Stimulated activated memory B cell treated with anti-CD40 and anti-IgM and Interleukin-4, amounts not matched to agents 10 μg/mL and 1 μg/mL and 100 μg/mL, for 72 hours (primary cell): ENCODE results near the gene HOXA11.

Source experiments
- ATAC-seq: fragments of 150-1000 bp; cut with Tn5 transposase; 2 replicates; pipeline ENCODE4 v1.10.0; 2021
- H3K27ac Mint-ChIP-seq: one replicate; pipeline ENCODE4 v1.8.0; 2022; ENCODE audit warnings: mild to moderate bottlenecking, mixed read lengths
- H3K27me3 Mint-ChIP-seq: one replicate; pipeline ENCODE4 v1.8.0; 2022; ENCODE audit warnings: mixed read lengths
- H3K36me3 Mint-ChIP-seq: one replicate; pipeline ENCODE4 v1.8.0; 2022; ENCODE audit warnings: mixed read lengths
- H3K4me1 Mint-ChIP-seq: one replicate; pipeline ENCODE4 v1.8.0; 2022; ENCODE audit warnings: mixed read lengths
- H3K4me3 Mint-ChIP-seq: one replicate; pipeline ENCODE4 v1.8.0; 2022; ENCODE audit warnings: mild to moderate bottlenecking, moderate library complexity, mixed read lengths
- H3K9me3 Mint-ChIP-seq: one replicate; pipeline ENCODE4 v1.8.0; 2022; ENCODE audit warnings: mixed read lengths

The HOXA11 gene

DNA sequence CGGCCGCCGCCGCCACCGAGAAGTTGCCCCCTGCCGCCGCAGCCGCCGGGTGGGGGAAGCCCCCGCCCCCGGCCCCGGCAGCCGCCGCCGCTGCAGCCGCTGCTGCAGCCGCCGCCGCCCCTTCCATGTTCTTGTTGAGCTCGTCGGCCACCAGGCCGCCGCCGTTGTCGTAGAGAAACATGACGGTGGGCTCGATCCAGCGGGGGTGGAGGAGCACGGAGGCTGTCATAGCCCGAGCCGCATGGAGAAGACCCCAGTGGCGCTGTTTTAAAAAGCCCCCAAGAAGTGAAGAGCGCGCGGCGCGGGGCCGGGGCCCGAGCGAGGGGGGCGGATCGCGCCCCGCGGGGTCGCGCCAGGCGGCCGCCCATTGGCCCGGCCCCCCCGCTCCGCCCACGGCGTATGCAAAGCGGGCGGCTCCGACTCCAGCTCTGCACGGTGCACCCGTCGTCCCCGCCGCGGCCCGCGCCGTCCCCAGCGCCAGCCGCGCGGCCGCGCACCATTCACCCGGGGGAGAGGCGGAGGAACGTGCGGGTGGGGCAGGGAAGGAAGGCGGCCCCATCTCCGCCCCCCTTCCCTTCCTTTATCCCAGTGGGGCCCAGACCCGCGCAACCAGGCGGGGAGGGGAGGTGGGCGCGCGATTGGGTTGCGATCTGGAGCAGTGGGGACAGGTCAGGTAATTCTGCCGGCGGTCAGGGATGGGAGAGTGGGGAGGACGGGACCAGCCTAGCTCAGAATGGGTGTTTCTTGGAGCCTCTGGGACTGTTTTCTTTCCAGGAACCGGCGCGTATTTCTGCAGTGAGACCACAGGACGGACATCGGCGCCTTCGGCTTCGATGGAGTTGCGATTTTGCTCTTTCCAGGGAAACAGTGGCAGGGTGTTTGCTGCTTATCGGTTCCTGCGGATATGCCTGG lies 15.1 kb upstream of the HOXA11 start, which contains the start of gene HOXA13:
Gene HOXA13 (minus strand): TSS at position 243 of the 912 bp plus-strand sequence. CDS start 14 bp downstream, at position 229.
- Mint-ChIP-seq H3K4me3 (peak within 1 kb of the TSS; percentile 83), H3K27ac (no peak within 1 kb of the TSS), H3K4me1 (peaks cover 36% of the 10 kb centered on the region), H3K27me3 (peaks cover 79% of the 10 kb centered on the region), H3K9me3 (no peaks in the 10 kb centered on the region), H3K36me3 (no peaks in the 10 kb centered on the region)
- ATAC-seq, result peak; percentile 58

DNA sequence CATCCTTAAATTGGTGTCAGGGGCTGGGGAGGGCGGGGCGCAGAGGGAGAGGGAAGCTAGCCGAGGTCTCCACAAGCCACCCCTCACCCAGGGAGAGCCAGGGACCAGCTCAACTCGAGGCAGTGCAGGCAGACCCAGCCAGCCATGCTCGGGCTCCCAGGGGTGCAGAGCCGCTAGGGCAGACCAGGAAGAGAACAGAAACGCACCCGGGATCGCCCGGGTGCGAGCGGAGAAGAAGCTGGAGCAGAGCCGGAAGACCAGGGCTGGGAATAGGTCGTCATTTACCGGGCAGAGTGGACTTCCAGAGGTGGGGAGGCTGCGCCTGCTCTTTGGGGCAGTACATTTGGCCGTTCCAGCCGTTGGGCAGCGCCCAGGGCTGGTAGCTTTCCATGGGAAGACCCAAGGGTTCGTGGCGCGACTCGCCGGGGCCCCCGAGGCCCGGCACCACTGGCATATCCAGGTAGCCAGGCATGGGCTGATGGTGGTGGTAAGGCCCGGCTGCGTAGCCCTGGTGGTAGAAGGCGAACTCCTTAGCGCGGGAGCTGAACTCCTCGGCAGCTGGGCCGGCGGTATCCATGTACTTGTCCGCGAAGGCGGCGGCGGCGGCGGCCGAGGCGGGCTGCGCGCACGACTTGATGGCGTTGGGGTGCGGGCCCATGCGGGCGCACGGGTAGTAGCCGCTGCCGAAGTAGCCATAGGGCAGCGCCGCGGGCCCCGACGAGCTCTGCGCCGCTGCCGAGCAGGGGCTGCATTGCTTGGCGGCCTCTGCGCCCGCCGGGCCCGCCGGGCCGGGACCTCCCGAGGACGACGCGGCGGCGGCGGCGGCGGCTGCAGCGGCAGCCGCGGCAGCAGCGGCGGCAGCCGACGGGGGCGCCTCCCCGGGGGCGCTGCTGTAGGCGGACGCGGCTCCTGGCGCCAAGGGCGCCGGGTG lies 14.1 kb upstream of the HOXA11 start:
- peaks cover 77% of the 10 kb centered on the region for H3K27me3 Mint-ChIP-seq
- H3K9me3 Mint-ChIP-seq, result no peaks in the 10 kb centered on the region
- H3K4me1 Mint-ChIP-seq, result peaks cover 36% of the 10 kb centered on the region
- no peak for ATAC-seq
- no peak overlapping the region for H3K27ac Mint-ChIP-seq
- H3K36me3 Mint-ChIP-seq, result no peaks in the 10 kb centered on the region
- H3K4me3 Mint-ChIP-seq, result peak overlapping the region; percentile 60

DNA sequence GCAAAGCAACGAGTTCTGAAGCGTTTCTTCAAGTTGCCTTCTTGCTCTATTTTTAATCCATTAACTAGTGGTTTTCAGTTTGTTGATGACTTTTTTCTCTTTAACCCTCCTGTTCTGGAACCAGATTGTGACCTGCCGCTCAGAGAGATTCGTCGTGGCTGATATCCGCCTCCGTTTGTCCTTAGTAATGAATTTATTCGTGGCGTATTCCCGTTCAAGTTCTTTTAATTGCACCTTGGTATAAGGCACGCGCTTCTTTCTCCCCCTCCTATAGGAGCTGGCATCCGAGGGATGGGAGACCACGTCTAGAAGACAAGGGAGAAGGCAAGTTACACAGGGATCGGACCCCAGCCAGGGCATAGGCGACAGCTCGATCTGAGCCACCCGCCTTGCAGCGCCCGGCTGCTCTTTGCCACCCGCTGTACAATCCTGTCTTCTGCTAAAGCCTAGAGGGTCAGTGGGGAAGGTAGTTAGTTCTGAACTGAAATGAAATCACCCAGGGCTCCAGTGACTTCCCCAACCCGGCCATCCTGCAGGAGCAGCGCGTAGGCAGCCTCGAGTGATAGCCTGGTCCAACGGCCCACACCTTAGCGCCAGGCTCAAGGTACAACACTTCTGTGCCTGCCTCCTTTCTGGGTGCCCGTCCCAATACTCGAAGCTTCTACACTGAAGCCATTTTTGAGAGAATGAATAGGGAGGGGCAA lies 13.3 kb upstream of the HOXA11 start:
- Mint-ChIP-seq H3K4me3 (no peak overlapping the region), H3K36me3 (no peaks in the 10 kb centered on the region), H3K27ac (no peak overlapping the region), H3K9me3 (no peaks in the 10 kb centered on the region), H3K4me1 (peaks cover 36% of the 10 kb centered on the region), H3K27me3 (peaks cover 77% of the 10 kb centered on the region)
- ATAC-seq, result no peak

DNA sequence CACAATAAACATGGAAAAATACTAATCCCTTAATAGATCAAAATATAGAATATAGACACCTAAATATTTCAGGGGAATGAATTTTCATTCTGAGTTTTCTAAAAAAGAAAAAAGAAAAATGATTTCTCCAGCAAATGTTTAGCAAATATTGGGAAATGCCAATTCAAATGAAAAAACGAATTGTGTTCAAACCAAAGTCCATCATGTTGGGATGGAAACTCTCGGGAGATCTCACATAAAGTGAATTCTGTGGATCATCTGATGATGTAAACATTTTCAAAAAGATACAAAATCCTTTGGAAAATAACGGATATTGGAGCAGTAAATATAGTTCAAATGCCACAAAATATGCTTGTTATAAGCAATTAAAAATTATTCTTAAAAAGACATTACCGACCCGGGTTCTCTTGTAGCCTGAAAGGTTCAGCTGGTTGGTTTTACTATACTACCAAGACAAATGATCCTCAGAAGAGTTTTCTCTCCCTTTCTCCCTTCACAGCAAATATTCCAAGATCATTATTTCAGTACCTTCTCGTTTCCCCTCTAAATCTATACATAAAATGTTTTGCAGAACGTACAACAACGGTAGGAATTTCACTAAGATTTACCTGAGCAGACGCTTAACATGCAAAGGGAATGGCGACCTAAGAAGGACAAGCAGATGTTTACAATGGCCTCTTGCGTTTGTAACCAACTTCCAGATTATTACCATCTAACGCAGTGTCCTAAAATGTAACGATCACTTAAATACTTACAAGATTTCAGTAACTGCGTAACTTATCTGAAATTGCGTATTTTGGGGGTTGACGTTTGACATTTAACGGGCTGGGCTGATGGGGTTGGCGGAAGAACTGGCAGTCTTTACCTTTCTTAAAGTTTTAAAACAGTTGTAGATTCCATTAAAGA lies 12.4 kb upstream of the HOXA11 start:
- ATAC-seq, result no peak
- Mint-ChIP-seq H3K4me3 (no peak overlapping the region), H3K27ac (no peak overlapping the region), H3K27me3 (peaks cover 69% of the 10 kb centered on the region), H3K4me1 (peaks cover 35% of the 10 kb centered on the region), H3K9me3 (no peaks in the 10 kb centered on the region), H3K36me3 (no peaks in the 10 kb centered on the region)

DNA sequence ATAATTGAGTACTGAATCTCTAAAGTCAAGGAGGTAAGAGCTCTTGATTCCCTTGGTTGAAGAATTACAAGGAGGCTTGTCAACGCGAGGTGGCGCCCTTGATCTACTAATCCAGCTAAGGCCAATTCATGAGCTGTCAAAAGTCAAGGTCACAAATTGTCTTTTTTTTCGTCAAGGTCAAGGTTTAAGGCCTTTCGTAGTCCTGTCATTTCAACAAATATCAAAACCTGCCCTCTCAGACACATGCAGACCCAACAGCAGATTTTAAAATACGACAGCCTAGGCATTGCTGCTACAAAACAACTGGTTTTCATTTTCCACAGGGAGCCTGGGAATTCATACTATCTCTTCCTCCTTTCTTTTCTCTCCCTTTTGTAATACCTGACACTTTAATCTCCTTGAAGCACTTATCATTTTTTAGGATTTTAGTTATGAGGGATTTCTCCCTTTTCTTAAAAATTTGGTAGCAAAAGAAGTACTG lies 11.3 kb upstream of the HOXA11 start:
- no peak overlapping the region for H3K4me3 Mint-ChIP-seq
- H3K36me3 Mint-ChIP-seq, result no peaks in the 10 kb centered on the region
- no peak for ATAC-seq
- H3K4me1 Mint-ChIP-seq, result peaks cover 26% of the 10 kb centered on the region
- H3K27ac Mint-ChIP-seq, result no peak overlapping the region
- peaks cover 69% of the 10 kb centered on the region for H3K27me3 Mint-ChIP-seq
- H3K9me3 Mint-ChIP-seq, result no peaks in the 10 kb centered on the region

DNA sequence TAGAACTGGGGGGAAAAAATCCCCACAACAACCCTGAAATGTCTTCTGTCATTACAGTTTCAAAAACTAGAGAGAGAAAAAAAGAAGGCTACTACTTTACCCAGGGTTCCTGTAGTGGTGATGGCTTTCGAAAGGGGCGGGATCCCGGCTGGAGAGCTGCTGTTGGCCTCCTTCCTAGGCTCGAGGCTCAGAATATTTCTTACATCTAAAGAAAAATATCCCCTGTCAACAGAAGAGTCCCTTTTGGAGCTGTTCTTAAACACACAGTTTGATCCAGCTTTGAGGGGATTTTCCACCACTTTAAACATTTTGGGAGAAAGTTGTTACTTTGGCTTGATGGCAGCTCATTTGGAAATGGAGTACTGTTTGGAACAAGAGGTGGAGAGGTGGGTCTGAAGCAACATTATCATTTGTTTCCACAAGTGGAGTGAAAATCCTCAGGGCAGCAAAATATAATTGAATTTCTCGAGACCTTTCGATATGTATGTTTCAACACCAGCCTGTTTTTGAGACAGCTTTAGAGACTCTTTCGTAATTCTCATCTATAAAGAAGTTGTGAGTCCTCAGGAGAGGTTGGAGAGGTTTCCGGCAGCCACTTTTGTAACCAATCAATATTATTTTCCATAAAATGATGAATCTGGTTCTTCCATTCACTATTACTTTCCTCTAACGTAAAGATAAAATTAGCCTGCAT lies 9.8 kb upstream of the HOXA11 start:
- Mint-ChIP-seq H3K4me3 (no peak overlapping the region), H3K4me1 (peaks cover 11% of the 10 kb centered on the region), H3K9me3 (no peaks in the 10 kb centered on the region), H3K36me3 (no peaks in the 10 kb centered on the region), H3K27me3 (peaks cover 69% of the 10 kb centered on the region), H3K27ac (no peak overlapping the region)
- no peak for ATAC-seq

DNA sequence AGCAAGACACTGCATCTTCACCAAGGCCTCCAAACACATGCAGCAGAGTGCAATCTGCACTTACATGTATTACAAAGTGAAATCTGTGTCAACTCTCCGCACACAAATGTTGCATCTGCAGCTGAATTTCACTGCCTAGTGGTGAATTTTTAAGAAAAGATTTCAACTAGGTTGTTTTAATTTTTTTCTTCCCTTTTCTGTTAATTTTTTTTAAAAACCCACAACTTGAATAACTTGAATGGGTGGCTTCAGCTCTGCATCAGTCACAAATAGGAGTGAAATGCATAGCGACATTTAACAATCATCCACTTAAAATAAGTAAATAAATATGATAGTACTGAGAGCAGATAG lies 8.9 kb upstream of the HOXA11 start:
- H3K9me3 Mint-ChIP-seq, result no peaks in the 10 kb centered on the region
- no peak overlapping the region for H3K4me3 Mint-ChIP-seq
- no peak for ATAC-seq

DNA sequence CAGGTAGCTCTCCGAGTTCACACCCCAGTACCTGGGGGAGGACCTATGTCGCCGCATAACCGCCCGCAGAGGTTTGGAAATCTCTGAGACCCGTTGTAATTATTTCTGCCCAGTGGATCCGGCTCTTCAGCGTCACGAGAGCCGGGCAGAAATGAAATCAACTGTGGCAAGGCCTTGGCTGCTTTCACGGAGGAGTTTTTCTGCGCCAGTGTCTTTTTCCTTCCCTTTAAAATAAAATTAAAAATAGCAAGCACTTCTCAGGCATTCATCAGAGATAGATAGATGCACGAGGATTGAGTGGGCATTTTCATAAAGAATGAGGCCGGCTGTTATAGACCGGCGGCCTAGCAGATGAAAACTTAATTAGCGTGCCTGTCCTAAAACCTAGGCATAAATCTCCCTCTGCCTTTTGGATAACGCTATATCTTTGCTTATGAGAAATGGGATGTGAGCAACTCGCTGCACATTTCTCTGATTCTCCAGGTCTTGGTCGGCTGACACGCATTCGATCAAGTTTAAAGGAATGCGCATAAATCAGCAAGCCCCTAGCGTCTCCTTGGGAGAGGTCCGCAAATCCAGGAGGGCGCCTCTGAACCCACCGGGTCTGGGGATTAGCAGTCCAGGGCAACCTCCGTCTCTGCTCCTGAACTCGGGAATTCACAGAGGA lies 8.4 kb upstream of the HOXA11 start:
- ATAC-seq, result no peak
- peaks cover 13% of the 10 kb centered on the region for H3K4me1 Mint-ChIP-seq
- H3K27ac Mint-ChIP-seq, result no peak overlapping the region
- H3K9me3 Mint-ChIP-seq, result no peaks in the 10 kb centered on the region
- no peaks in the 10 kb centered on the region for H3K36me3 Mint-ChIP-seq
- no peak overlapping the region for H3K4me3 Mint-ChIP-seq
- peaks cover 71% of the 10 kb centered on the region for H3K27me3 Mint-ChIP-seq

More for the DNA sequence above, 8.9 kb upstream of the HOXA11 start:
- Mint-ChIP-seq H3K4me1 (peaks cover 13% of the 10 kb centered on the region), H3K27ac (no peak overlapping the region), H3K27me3 (peaks cover 71% of the 10 kb centered on the region), H3K36me3 (no peaks in the 10 kb centered on the region)

DNA sequence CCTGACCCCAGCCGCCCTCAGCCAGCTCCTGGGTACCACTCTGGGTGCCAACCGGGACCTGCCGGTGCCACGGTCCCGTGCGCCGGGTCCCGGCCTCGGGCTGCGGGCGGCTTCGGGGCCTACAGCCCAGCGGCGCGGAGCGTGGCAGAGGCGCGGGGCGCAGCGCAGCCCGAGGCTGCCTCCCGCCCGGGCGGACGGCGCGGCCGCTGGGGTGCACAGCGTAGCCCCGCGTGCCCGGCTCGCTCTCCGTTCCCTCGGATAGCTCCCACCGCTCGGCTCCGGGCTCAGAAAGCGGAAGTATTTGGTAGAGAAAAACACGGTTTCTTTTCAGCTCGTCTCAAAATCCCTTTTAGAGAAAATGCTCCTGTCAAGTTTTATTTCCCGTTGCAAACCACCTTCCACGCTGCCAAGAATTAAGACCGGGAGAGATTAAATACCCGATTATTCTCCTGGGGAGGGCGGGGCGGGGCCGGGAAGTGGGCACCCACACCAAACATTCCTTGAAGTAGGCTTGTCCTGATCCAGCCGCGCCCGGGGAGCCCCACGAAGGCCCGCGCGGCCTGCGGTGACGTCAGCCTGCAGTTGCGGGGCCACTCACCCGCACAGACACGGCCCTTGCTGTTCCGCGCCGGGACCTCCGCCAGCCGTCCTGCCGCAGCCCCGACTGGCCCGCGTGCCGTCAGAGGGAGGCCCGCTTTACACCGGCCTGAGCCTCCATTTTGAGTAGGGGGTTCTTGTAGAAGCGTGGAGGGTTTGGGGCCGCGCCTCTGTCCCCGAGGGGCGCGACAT lies 7.7 kb upstream of the HOXA11 start:
- Mint-ChIP-seq H3K4me1 (peaks cover 17% of the 10 kb centered on the region), H3K4me3 (no peak overlapping the region), H3K27me3 (peaks cover 71% of the 10 kb centered on the region), H3K27ac (no peak overlapping the region), H3K9me3 (no peaks in the 10 kb centered on the region), H3K36me3 (no peaks in the 10 kb centered on the region)
- ATAC-seq, result peak; percentile 51

DNA sequence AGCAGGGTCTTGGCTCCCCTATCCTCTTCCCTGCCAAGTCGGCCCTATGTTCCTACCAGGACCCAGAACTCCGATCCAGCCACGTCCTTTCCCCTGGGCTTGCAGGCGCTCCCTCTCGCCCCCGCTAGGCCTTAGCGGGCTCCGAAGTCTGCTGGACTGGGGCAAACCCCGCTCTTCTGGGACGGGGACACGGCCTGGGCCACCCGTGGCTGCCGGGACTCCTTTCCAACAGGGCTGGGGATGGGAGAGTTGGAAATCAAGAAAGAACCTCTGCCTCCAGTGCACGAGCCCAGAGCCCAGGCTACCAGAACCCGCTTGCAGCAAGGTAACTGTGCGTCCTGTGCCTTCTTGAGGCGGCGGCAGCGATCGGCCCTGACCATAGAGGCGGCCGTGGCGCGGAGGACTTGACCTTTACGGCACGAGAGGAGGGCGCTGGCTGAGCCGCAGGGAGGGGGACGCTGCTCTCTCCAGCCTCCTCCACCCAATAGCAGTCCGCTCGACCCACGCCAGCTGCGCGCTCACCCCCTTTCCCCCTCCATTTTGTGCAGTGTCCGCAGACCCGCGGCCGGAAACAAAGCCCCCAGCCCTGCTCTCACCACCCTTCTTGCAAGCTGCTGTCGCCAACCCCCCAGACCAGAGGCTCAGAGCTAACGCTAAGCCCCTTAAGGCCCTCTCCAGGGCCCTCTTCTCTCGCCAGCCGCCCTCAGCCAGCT lies 7.0 kb upstream of the HOXA11 start:
- Mint-ChIP-seq H3K4me3 (no peak overlapping the region), H3K36me3 (no peaks in the 10 kb centered on the region), H3K4me1 (peaks cover 18% of the 10 kb centered on the region), H3K27me3 (peaks cover 72% of the 10 kb centered on the region), H3K9me3 (no peaks in the 10 kb centered on the region), H3K27ac (no peak overlapping the region)
- ATAC-seq, result no peak

DNA sequence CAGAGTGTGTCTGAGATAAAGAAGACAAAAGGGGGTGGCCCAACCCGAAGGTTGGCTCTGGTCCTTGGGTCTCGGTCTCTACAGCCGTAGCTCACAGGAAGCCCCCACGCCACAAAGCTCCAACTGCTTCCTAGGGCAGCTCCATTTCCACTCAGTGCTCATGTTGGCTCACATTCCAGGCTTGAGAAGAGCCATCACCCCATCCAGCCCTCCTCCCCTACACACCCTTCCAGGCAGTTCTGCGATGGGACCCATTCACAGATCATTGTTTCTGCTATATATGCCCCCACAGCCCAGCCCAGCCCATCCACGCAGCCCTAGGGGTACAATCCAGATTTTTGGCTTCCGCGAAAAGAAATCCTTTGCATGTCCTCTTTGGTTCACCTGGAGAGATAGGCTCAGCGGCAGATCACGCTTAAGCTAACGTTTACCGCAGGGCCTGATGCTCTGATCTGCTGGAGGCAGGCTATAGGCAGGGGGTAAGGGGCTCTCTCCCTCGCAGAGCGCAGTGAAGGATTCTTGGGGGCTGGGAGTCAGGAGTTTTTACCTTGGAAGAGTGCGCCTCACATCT lies 6.2 kb upstream of the HOXA11 start:
- no peak for ATAC-seq
- Mint-ChIP-seq H3K27ac (no peak overlapping the region), H3K36me3 (no peaks in the 10 kb centered on the region), H3K4me1 (peaks cover 18% of the 10 kb centered on the region), H3K9me3 (no peaks in the 10 kb centered on the region), H3K4me3 (no peak overlapping the region), H3K27me3 (peaks cover 79% of the 10 kb centered on the region)
